ENCODE measurements around the gene DNA2. TPM values are rescaled to one million over a fixed set of nuclear protein-coding genes. Genes with fewer than 3 reads are reported as not detected.

DNA2 gene
- total RNA-seq, 2 experiments from 2014 or later, result 36.8 to 42.0 TPM

GRCh38 chr10:68397005-68397404, 74.8 kb downstream of the DNA2 start:
- ChIA-PET POLR2A (no interaction called here), CTCF (interaction anchor here (1.7 kb wide), 1 partner anchor 10 kb away, joined by 7 read pairs; the partner anchor contains the start of gene RUFY2)
- Mint-ChIP-seq H3K9me3 (no peaks in the 10 kb centered on the region), H3K4me1 (ENCODE audit: low read depth) (no peaks in the 10 kb centered on the region), H3K36me3 (peaks cover 7% of the 10 kb centered on the region), H3K27me3 (no peaks in the 10 kb centered on the region), H3K4me3 (no peak overlapping the region), H3K27ac (no peak overlapping the region)
- no peak for DNase-seq
- intact Hi-C loops (cut with micrococcal nuclease), result no loop called here

DNA sequence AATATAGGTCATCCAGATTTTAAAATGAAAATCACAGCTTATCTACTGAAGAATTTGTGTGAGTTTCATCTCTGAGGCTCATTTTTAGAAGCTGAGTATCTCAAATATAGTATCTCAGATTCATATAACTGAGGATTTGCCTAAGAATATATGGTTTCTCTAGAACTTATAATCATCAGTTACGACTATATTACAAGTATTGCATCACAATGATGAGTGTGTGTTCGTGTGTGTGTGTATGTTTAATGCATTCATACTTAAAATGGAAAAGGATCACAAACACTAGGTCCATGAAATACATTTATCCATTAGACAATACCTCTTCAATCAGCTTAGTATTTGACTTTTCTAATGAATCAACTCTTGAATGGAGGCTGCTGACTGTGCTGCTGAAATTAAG, 86.0 kb downstream of the DNA2 start:
- Mint-ChIP-seq H3K36me3 (peaks cover 15% of the 10 kb centered on the region), H3K27me3 (no peaks in the 10 kb centered on the region), H3K27ac (no peak overlapping the region), H3K4me3 (no peak overlapping the region), H3K9me3 (no peaks in the 10 kb centered on the region), H3K4me1 (ENCODE audit: low read depth) (no peaks in the 10 kb centered on the region)
- ChIA-PET CTCF (interaction anchor here (1.5 kb wide), 1 partner anchor 21 kb away, joined by 5 read pairs; the partner anchor contains the start of gene RUFY2), POLR2A (no interaction called here)
- no peak for DNase-seq
- intact Hi-C loops (cut with micrococcal nuclease), result no loop called here

GRCh38 chr10:68371604-68372003, 100.2 kb downstream of the DNA2 start:
- Mint-ChIP-seq H3K36me3 (peaks cover 35% of the 10 kb centered on the region), H3K4me3 (no peak overlapping the region), H3K27ac (no peak overlapping the region), H3K9me3 (peaks cover 10% of the 10 kb centered on the region), H3K27me3 (no peaks in the 10 kb centered on the region), H3K4me1 (ENCODE audit: low read depth) (no peaks in the 10 kb centered on the region)
- DNase-seq, result no peak
- ChIA-PET CTCF (no interaction called here), POLR2A (no interaction called here)
- intact Hi-C loops (cut with micrococcal nuclease), result no loop called here

- peaks cover 7% of the 10 kb centered on the region for H3K9me3 Mint-ChIP-seq
- POLR2A ChIA-PET, result no interaction called here
- peaks cover 20% of the 10 kb centered on the region for H3K36me3 Mint-ChIP-seq
- H3K27me3 Mint-ChIP-seq, result no peaks in the 10 kb centered on the region
- no peak for DNase-seq
- intact Hi-C loops (cut with micrococcal nuclease), result no loop called here
- peaks cover 3% of the 10 kb centered on the region for H3K4me1 Mint-ChIP-seq (ENCODE audit: low read depth)
- CTCF ChIA-PET, result no interaction called here
- H3K27ac Mint-ChIP-seq, result no peak overlapping the region
- no peak overlapping the region for H3K4me3 Mint-ChIP-seq
Observed at GRCh38 chr10:68367121-68367520, 104.7 kb downstream of the DNA2 start.

DNA sequence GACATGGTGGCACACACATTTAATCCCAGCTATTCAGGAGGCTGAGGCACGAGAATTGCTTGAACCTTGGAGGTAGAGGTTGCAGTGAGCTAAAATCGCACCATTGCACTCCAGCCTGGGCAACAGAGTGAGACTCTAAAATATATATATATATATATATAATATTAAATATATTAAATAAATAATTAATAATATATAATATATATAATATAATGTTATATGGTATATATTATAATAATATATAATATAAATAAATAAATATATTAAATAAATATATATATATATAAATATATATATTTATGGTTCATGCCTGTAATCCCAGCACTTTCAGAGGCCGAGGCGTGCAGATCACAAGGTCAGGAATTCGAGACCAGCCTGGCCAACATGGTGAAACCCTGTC, 105.2 kb downstream of the DNA2 start:
- H3K27me3 Mint-ChIP-seq, result no peaks in the 10 kb centered on the region
- peaks cover 5% of the 10 kb centered on the region for H3K9me3 Mint-ChIP-seq
- no peak overlapping the region for H3K4me3 Mint-ChIP-seq
- POLR2A ChIA-PET, result no interaction called here
- H3K36me3 Mint-ChIP-seq, result peaks cover 14% of the 10 kb centered on the region
- intact Hi-C loops (cut with micrococcal nuclease), result no loop called here
- no peak for DNase-seq
- H3K27ac Mint-ChIP-seq, result no peak overlapping the region
- CTCF ChIA-PET, result no interaction called here
- peaks cover 3% of the 10 kb centered on the region for H3K4me1 Mint-ChIP-seq (ENCODE audit: low read depth)

DNA sequence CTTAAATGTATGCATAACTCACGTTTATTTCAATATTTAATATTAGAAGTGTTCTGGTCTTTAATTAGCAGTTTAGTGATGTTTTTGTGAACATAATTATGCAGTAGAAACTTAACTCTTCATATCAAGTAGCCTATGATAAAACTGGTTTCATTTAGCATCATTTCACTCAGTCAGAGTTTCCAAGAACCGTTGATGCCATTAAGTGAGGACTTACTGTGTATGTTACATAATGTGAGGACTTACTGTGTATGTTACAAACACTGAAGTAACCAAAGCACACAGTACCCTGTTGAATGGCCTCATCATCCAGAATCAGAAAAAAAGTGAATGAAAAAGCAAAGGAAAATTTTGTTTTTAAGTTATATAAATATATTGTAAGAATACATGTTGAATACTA, 106.2 kb downstream of the DNA2 start:
- Mint-ChIP-seq H3K36me3 (peaks cover 8% of the 10 kb centered on the region), H3K27me3 (no peaks in the 10 kb centered on the region), H3K4me1 (ENCODE audit: low read depth) (peaks cover 3% of the 10 kb centered on the region), H3K9me3 (peaks cover 2% of the 10 kb centered on the region), H3K4me3 (no peak overlapping the region), H3K27ac (no peak overlapping the region)
- intact Hi-C loops (cut with micrococcal nuclease), result no loop called here
- no peak for DNase-seq
- ChIA-PET POLR2A (no interaction called here), CTCF (no interaction called here)

DNA sequence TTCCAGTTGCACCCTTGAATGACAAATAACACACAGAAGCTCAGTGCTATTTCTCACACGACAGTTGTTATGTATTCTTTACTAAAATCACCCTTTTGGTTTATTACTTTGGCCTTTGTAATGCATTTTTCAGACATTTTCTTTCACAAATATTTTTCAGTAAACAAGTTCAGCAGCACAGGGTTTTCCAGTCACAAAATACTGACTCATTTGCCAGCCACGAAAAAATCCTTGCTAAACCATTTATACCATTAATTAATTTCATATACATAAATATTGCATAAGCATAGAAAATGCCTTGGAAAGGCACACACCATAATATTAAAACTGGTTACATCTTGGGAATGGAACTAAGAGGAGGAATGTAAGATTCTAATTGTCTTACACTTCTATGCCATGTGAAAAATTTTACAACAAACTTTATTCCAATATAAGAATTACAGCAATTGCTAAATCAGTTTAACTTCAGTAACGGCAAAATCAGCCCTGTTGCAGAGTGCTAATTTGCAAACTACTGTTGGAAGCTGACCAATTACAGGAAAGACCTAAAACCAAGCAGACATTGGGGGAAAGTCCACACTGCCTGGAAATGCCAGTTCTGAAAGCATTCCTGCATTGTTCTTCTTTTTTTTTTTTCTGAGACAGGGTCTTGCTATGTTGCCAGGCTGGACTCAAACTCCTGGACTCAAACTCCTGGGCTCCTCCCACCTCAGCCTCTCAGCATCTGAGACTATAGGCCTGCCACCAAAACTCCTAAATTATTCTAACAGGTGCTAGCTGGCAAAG, 107.5 kb downstream of the DNA2 start:
- ChIA-PET CTCF (interaction anchor here (1.4 to 4.2 kb wide), 2 partner anchors 16 to 43 kb away, joined by 3 to 22 read pairs; partner anchors contain the start of gene RUFY2), POLR2A (no interaction called here)
- no peaks in the 10 kb centered on the region for H3K9me3 Mint-ChIP-seq
- H3K36me3 Mint-ChIP-seq, result peaks cover 3% of the 10 kb centered on the region
- no peak overlapping the region for H3K4me3 Mint-ChIP-seq
- peaks cover 3% of the 10 kb centered on the region for H3K4me1 Mint-ChIP-seq (ENCODE audit: low read depth)
- no peaks in the 10 kb centered on the region for H3K27me3 Mint-ChIP-seq
- no peak overlapping the region for H3K27ac Mint-ChIP-seq
- DNase-seq, result no peak
- intact Hi-C loops (cut with micrococcal nuclease), result no loop called here

Other genes with a start within 250 kb of the DNA2 start
- gene ATOH7, start 239.9 kb downstream of the DNA2 start, total RNA-seq, result not detected
- gene HNRNPH3, start 139.9 kb downstream of the DNA2 start, total RNA-seq, result 100 to 1,000 TPM; 140 to 144 TPM
- gene PBLD, start 139.0 kb downstream of the DNA2 start, total RNA-seq, result 1 to 10 TPM; 1.2 to 1.3 TPM
- gene RUFY2, start 64.7 kb downstream of the DNA2 start, total RNA-seq, result 1 to 10 TPM; 6.4 to 8.1 TPM
- gene SLC25A16, start 55.5 kb upstream of the DNA2 start, total RNA-seq, result 10 to 100 TPM; 11.1 to 12.8 TPM
- gene TET1, start 88.4 kb upstream of the DNA2 start, total RNA-seq, result under 1 TPM; 0.43 to 0.53 TPM
- 10 to 100 TPM; 72.7 to 74.4 TPM for gene CCAR1, start 249.3 kb upstream of the DNA2 start, total RNA-seq